Measurements from ENCODE around the gene EFNA5. TPM values are rescaled to one million over a fixed set of nuclear protein-coding genes. Genes with fewer than 3 reads are reported as not detected.

The EFNA5 gene
- total and polyA plus RNA-seq, 10 of the 15 experiments (the other 5 are each of a cell fraction or from before 2014, with no cell fraction given), result 0.19 to 12.6 (median 3.9) TPM

DNA sequence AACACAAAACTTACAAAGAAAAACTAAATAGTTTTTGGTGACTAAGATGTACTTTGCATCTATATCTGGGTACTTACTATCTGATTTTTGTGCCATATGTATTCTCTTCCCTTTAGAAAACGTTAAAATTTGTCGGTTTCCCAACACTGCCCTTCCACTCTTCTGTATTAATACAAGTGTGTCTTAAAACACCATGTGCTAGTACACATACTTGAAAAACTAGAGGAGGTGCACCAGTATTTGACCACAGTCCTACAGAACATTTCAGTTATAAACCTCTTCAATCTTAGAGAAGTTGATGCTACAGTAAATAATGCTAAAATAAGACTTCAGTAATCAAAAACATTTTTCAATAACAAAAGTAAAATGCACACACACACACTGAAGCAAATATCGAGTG is 251.2 kb downstream of the EFNA5 start:
- RAD21 ChIA-PET (ENCODE audit: unreplicated experiment), result interaction anchor here (1.4 kb wide), 1 partner anchor 49 kb away, joined by 3 read pairs; no protein-coding TSS in a partner anchor
- no peak for ATAC-seq

More for the DNA sequence above, 251.2 kb downstream of the EFNA5 start:
- H4K20me1 ChIP-seq (ENCODE audit: control insufficient read depth, insufficient read depth), result no peaks in the 10 kb centered on the region
- H3K9me3 ChIP-seq (replicated peaks; ENCODE audit: control insufficient read depth, insufficient read depth, low read length), result no peaks in the 10 kb centered on the region
- no peak for DNase-seq (ENCODE audit: low read depth, low spot score)
- intact Hi-C loops (cut with micrococcal nuclease; ENCODE audit: unreplicated experiment) (no loop called here), in situ Hi-C loops (cut with MboI) (no loop called here)
- H2AFZ ChIP-seq (ENCODE audit: control insufficient read depth, low read depth, low read length), result no peak overlapping the region
- no peaks in the 10 kb centered on the region; a peak in 1 of 4 replicates for H3K27me3 ChIP-seq (replicated peaks in 1 of 2; ENCODE audit: control insufficient read depth in 2 of 2, insufficient read depth in 2 of 2, low read length in 1 of 2)
- BruUV-seq (replicated peaks), result no TSS peak
- no peaks in the 10 kb centered on the region for H3K79me2 ChIP-seq (ENCODE audit: control insufficient read depth, insufficient read depth, low read length)
- H3K9ac ChIP-seq (ENCODE audit: control insufficient read depth, insufficient read depth, low read length), result no peak overlapping the region
- 22% methylated on average over 3 of the region's 3 CpGs for WGBS (ENCODE audit: insufficient coverage, insufficient replicate concordance, low lambda C conversion rate, missing lambda C conversion rate)
- ChIA-PET SMC1A (ENCODE audit: uncharacterized antibody, unreplicated experiment) (interaction anchor here (1.8 kb wide), 1 partner anchor 35 kb away, joined by 5 read pairs; no protein-coding TSS in a partner anchor), POLR2A (no interaction called here), CTCF (no interaction called here)
- H3K4me3 ChIP-seq, result no peak overlapping the region
- no peak overlapping the region for H3K27ac ChIP-seq (ENCODE audit: control insufficient read depth, insufficient read depth)
- no peak for TF ChIP-seq ZNF622 (IDR thresholded peaks at IDR 0.05)
- no peak for TF ChIP-seq STAT3 (IDR thresholded peaks at IDR 0.05; ENCODE audit: low read depth, low read length)
- no peak for TF ChIP-seq POLR2AphosphoS5 (IDR thresholded peaks at IDR 0.05; ENCODE audit: low read length)
- TF ChIP-seq CREB1 (IDR thresholded peaks at IDR 0.05; ENCODE audit: low read depth), result no peak
- TF ChIP-seq NRF1 (conservative IDR thresholded peaks at IDR 0.05; ENCODE audit: low read depth, low read length), result no peak
- no peak for TF ChIP-seq BACH1 (IDR thresholded peaks at IDR 0.05; ENCODE audit: borderline replicate concordance)
- no peak for TF ChIP-seq GATAD2B (conservative IDR thresholded peaks at IDR 0.05; ENCODE audit: low read depth)
- no peak for TF ChIP-seq MAX (IDR thresholded peaks at IDR 0.05; ENCODE audit: low read depth, low read length)
- TF ChIP-seq FOS (IDR thresholded peaks at IDR 0.05; ENCODE audit: borderline replicate concordance, extremely low read depth, insufficient read length), result no peak
- no peak for TF ChIP-seq CBX5 (IDR thresholded peaks at IDR 0.05; ENCODE audit: low read depth)
- no peak for TF ChIP-seq EED (IDR thresholded peaks at IDR 0.05; ENCODE audit: low read depth)
- no peak for TF ChIP-seq IRF4 (IDR thresholded peaks at IDR 0.05; ENCODE audit: low read depth, low read length)
- no peak for TF ChIP-seq CHD2 (IDR thresholded peaks at IDR 0.05; ENCODE audit: borderline replicate concordance, low read depth, low read length)
- TF ChIP-seq, protein P1, sequence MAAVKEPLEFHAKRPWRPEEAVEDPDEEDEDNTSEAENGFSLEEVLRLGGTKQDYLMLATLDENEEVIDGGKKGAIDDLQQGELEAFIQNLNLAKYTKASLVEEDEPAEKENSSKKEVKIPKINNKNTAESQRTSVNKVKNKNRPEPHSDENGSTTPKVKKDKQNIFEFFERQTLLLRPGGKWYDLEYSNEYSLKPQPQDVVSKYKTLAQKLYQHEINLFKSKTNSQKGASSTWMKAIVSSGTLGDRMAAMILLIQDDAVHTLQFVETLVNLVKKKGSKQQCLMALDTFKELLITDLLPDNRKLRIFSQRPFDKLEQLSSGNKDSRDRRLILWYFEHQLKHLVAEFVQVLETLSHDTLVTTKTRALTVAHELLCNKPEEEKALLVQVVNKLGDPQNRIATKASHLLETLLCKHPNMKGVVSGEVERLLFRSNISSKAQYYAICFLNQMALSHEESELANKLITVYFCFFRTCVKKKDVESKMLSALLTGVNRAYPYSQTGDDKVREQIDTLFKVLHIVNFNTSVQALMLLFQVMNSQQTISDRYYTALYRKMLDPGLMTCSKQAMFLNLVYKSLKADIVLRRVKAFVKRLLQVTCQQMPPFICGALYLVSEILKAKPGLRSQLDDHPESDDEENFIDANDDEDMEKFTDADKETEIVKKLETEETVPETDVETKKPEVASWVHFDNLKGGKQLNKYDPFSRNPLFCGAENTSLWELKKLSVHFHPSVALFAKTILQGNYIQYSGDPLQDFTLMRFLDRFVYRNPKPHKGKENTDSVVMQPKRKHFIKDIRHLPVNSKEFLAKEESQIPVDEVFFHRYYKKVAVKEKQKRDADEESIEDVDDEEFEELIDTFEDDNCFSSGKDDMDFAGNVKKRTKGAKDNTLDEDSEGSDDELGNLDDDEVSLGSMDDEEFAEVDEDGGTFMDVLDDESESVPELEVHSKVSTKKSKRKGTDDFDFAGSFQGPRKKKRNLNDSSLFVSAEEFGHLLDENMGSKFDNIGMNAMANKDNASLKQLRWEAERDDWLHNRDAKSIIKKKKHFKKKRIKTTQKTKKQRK (IDR thresholded peaks at IDR 0.05; ENCODE audit: low read depth, low read length), result no peak
- TF ChIP-seq E2F4 (IDR thresholded peaks at IDR 0.05; ENCODE audit: low read depth, low read length), result no peak
- H3K4me2 ChIP-seq (ENCODE audit: control insufficient read depth, insufficient read depth), result no peak overlapping the region
- FAIRE-seq, result no peak
- H3K4me1 ChIP-seq (ENCODE audit: control insufficient read depth, insufficient read depth, low read length), result no peaks in the 10 kb centered on the region
- no peaks in the 10 kb centered on the region for H3K36me3 ChIP-seq (ENCODE audit: control insufficient read depth in 2 of 2, insufficient read depth in 2 of 2, low read length in 1 of 2)
